Uterus (tissue), 2 donors: ENCODE measurements around the gene IGF2BP1.

Experiments used
- POLR2A ChIP-seq, 2 donors: fragments of 450-650 bp; IDR thresholded peaks; one replicate each; pipeline ENCODE4 v1.6.1; 2016; ENCODE audit warnings: antibody characterized with exemption in 2 of 2, mild to moderate bottlenecking in 1 of 2, moderate library complexity in 1 of 2
- TF ChIP-seq, protein P1 (sequence below), 4 experiments: fragments of 200-600 bp in 2 of 4; fragments of 450-650 bp in 2 of 4; sonication (generic) in 2 of 4; IDR thresholded peaks; one replicate each; pipeline ENCODE4 v1.5.1; 2016 to 2019; ENCODE audit warnings: antibody characterized with exemption in 4 of 4, mild to moderate bottlenecking in 2 of 4, moderate library complexity in 1 of 4

DNA sequence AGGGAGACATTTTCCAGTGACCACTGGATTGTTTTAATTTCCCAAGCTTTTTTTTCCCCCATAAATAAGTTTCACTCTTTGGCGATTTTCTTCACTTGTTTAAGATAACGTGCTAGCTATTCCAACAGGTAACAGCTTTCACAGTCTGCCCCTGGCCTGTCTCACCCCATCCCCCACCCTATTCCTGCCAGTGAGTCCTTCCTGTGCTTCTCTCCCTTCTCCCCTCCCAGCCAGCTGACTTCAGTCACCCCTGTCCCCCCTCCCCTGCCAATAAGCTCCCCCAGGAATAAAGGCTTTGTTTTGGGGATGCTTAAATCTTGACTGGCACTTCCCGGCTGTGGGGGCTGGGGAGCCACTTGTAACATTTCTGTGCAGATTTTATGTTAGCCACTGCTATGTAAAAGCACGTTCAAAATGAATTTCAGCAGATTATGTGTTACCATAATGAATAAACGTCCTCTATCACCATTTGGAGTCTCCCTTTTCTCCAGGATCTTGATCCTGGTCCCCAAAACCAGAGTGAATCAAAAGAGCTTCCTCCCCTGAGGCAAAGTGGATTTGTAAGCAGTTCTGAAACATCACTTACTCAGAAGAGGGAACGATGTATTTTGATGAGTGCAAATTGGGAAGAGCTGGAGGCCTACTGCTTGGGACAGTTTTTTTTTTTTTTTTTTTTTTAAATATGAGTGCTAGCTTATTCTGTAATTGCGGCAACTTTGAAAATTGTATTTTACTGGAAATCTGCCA is 58.2 kb downstream of the IGF2BP1 start:
- TF ChIP-seq, protein P1, sequence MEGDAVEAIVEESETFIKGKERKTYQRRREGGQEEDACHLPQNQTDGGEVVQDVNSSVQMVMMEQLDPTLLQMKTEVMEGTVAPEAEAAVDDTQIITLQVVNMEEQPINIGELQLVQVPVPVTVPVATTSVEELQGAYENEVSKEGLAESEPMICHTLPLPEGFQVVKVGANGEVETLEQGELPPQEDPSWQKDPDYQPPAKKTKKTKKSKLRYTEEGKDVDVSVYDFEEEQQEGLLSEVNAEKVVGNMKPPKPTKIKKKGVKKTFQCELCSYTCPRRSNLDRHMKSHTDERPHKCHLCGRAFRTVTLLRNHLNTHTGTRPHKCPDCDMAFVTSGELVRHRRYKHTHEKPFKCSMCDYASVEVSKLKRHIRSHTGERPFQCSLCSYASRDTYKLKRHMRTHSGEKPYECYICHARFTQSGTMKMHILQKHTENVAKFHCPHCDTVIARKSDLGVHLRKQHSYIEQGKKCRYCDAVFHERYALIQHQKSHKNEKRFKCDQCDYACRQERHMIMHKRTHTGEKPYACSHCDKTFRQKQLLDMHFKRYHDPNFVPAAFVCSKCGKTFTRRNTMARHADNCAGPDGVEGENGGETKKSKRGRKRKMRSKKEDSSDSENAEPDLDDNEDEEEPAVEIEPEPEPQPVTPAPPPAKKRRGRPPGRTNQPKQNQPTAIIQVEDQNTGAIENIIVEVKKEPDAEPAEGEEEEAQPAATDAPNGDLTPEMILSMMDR (IDR thresholded peaks at IDR 0.05): no peak
- TF ChIP-seq POLR2A (IDR thresholded peaks at IDR 0.05): no peak
